NCI-H526 (cell line): ENCODE data around the gene ARHGEF40.
A peak's percentile ranks its signal among the peaks of the same experiment; 100 is the strongest.

Experiments
- DNase-seq, 2 experiments: peaks; one replicate each; lab custom pipeline; 2025; lab: John Stamatoyannopoulos, UW

The ARHGEF40 gene

GRCh38 chr14:21098076-21098891 lies 28.2 kb downstream of the ARHGEF40 start, which contains the start of gene ZNF219:
TSS of gene ZNF219 (minus strand) at chr14:21098655. CDS start at chr14:21093591, 5,064 bp downstream.
- DNase-seq: peak; percentile 40 to 83

- DNase-seq: no peak
Measured at GRCh38 chr14:21098892-21099595, 28.9 kb downstream of the ARHGEF40 start.

GRCh38 chr14:21099596-21099985 lies 29.5 kb downstream of the ARHGEF40 start:
- DNase-seq: no peak

- no peak for DNase-seq
Measured at GRCh38 chr14:21100931-21101330, 30.8 kb downstream of the ARHGEF40 start, which contains the start of gene TMEM253. TSS of gene TMEM253 (plus strand) at chr14:21101066. CDS start at chr14:21101344, 278 bp downstream.

GRCh38 chr14:21101802-21102413 lies 31.8 kb downstream of the ARHGEF40 start:
- DNase-seq: no peak

- no peak for DNase-seq
Measured at GRCh38 chr14:21102521-21103410, 32.7 kb downstream of the ARHGEF40 start.

- DNase-seq: no peak
Measured at GRCh38 chr14:21103411-21103709, 33.3 kb downstream of the ARHGEF40 start.

- DNase-seq: peak; percentile 91 to 97
Measured at GRCh38 chr14:21103710-21104447, 33.8 kb downstream of the ARHGEF40 start.

GRCh38 chr14:21104448-21105060 lies 34.5 kb downstream of the ARHGEF40 start:
- DNase-seq: peak; percentile 79 to 87

GRCh38 chr14:21105095-21105494 lies 35.0 kb downstream of the ARHGEF40 start:
- DNase-seq: no peak

GRCh38 chr14:21106176-21106497 lies 36.0 kb downstream of the ARHGEF40 start:
- no peak for DNase-seq

- peak; percentile 50 to 86 for DNase-seq
Measured at GRCh38 chr14:21106498-21107282, 36.6 kb downstream of the ARHGEF40 start.

GRCh38 chr14:21107283-21107800 lies 37.2 kb downstream of the ARHGEF40 start:
- DNase-seq: no peak

GRCh38 chr14:21108791-21109190 lies 38.7 kb downstream of the ARHGEF40 start:
- DNase-seq: no peak

- no peak for DNase-seq
Measured at GRCh38 chr14:21109377-21110138, 39.5 kb downstream of the ARHGEF40 start.

GRCh38 chr14:21112255-21112654 lies 42.2 kb downstream of the ARHGEF40 start:
- DNase-seq: no peak

- no peak for DNase-seq
Measured at GRCh38 chr14:21113369-21113768, 43.3 kb downstream of the ARHGEF40 start.

- no peak for DNase-seq
Measured at GRCh38 chr14:21118933-21119332, 48.8 kb downstream of the ARHGEF40 start.

GRCh38 chr14:21120686-21121085 lies 50.6 kb downstream of the ARHGEF40 start:
- DNase-seq: no peak
